Hematopoietic multipotent progenitor cell treated with erythropoietin and hydrocortisone succinate and interleukin-3 and kit ligand, for 17 days (in vitro differentiated cells): ENCODE results near the gene PPP1R1C.
A peak's percentile ranks its signal among the peaks of the same experiment; 100 is the strongest.

Source experiments
- DNase-seq: peaks from one replicate; pipeline ENCODE4 v3.0.0-alpha.2; 2015; ENCODE audit warnings: low spot score

The PPP1R1C gene

GRCh38 chr2:182064019-182064778 lies 78.5 kb downstream of the PPP1R1C start:
- no peak for DNase-seq

GRCh38 chr2:182066400-182067087 lies 80.9 kb downstream of the PPP1R1C start:
- no peak for DNase-seq

DNA sequence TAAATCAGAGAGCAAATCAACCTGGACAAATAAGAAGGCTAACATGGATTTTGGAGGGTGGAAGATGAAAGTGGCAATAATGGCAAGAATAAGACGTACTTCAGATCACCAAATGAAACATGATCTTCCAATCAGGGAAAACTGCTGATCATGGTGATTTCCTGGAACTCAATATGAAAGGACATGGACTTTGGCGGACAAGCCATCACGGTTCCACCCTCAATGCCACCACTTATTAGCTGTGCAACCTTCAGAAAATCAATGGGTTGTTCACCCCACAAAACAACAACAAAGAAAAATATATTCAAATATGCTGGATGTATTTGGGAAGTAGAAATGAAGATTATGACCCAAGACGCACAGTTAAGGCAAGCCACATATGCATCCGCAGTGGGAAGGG lies 81.7 kb downstream of the PPP1R1C start:
- no peak for DNase-seq

- DNase-seq = no peak
Measured at GRCh38 chr2:182068811-182069210, 83.2 kb downstream of the PPP1R1C start.

- DNase-seq = no peak
Measured at GRCh38 chr2:182069416-182069815, 83.8 kb downstream of the PPP1R1C start.

DNA sequence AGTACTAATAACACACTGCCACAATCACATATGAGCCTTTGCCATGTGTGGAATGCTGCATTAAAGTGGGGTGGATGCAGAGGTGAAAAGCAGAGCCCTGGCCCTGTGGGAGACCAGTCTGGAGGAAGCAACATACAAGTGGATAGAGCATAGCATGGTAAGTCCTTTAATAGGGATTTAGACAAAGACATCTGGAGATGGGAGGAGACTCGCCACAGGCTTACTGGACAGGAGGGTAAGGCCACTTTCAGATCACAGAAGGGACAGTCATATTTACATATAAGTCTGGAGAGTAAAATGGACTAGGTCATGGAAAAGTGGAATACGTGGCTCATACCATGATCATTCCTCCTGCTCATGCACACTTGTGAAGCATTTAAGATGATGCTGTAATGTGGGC lies 84.3 kb downstream of the PPP1R1C start:
- no peak for DNase-seq

- no peak for DNase-seq
Measured at GRCh38 chr2:182070736-182071135, 85.1 kb downstream of the PPP1R1C start.

- no peak for DNase-seq
Measured at GRCh38 chr2:182072861-182073260, 87.2 kb downstream of the PPP1R1C start.

DNA sequence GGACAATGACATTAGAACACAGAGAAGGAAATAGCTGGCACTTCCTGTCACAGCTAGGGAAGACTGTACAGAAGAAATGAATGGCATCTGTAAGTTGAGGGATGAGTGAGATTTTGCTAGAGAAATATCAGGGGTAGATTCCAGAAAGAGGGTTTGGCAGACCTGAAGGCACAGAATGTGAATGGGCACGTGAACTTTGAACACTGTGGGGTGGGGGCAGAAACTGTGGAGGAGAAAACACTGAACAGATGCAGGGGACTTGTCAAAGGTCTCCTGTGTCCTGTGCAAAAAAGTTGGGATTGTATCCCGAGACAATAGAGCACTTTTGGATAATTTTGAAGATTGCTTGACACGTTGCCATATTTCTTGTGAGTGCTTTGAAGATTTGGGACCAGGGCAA lies 88.0 kb downstream of the PPP1R1C start:
- no peak for DNase-seq

DNA sequence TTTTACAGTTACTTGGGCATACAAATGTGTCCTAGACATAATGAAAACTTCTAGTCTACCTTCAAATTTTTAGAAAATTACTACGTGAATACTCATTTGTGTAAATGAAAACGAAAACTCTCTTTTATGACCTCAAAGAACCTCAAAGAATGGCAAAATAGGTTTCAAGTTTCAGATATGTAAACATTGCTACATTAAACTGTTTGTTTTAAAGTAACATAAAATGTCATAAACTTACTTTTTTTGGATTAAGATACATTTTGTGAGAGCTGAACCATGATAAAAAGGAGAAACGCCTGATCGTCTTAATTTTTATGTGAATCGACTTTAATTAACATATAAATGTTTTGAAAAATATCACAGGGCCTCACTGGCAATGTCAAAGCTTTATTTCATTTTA lies 91.4 kb downstream of the PPP1R1C start:
- no peak for DNase-seq

- DNase-seq = peak; percentile 10
Measured at GRCh38 chr2:182077448-182078142, 91.9 kb downstream of the PPP1R1C start.

DNA sequence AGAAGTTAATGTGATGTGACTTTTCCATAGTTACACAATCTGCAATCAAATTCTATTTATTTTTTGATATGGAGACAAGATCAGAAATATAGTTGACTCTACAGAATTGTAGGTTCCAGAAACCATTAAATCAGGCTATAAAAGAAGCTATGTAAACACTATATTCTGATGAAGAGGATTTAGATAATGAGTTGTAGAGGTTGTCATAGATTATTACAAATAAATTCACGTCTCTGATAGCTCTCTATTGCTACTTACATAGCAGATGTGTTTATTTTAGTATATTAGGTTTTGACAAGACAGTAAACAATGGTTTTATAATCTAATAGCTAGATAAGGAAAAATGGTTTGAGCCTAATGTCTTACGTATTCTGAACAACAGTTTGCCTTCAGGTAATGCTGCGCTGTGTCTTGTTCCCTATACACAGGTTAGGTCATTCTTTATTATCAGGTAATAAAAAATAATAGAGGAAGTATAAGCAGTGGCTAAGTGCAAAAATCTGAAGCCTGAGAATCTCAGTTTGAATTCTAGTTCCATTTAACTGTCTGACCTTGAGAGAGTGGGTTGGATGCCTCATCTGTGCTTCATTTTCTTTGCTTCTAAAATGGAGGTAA lies 93.4 kb downstream of the PPP1R1C start:
- no peak for DNase-seq

DNA sequence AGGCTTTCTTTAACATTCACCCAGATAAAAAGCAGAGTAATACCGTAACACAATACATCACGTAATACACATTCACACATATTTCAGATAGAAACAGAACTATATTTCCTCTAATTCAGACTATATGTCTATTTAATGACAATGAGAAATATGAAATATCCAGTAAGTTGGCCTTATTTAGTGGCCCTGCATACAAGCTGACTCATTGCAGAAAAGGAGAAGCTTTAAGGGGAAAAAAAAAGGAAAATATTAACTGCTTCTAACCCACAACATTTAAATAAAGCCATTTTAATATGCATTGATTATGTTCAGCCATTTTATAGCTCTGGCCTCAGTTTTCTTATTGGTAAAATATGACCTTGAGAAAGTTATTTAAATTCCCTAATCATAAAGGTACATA lies 94.8 kb downstream of the PPP1R1C start:
- DNase-seq = no peak

GRCh38 chr2:182081602-182082260 lies 96.1 kb downstream of the PPP1R1C start:
- DNase-seq = no peak

GRCh38 chr2:182088681-182089320 lies 103.1 kb downstream of the PPP1R1C start:
- no peak for DNase-seq

DNA sequence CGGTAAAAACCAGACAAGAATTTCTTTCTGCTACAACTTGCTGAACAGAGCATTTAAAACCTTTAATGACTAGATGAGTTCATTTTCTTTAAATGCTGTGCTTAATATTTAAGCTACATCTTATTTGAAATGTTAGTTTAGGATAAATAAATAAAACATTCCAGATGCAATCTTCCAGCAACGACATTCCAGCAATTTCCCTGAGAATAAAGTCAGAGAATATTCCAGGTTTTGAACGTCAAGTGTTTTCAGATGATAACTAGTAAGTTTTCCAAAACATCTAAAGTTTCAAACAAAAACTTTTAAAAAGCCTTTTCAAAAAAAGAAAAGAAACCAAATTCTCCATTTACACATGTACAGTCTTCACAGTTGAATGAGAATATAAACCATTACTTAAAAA lies 104.8 kb downstream of the PPP1R1C start:
- no peak for DNase-seq

DNA sequence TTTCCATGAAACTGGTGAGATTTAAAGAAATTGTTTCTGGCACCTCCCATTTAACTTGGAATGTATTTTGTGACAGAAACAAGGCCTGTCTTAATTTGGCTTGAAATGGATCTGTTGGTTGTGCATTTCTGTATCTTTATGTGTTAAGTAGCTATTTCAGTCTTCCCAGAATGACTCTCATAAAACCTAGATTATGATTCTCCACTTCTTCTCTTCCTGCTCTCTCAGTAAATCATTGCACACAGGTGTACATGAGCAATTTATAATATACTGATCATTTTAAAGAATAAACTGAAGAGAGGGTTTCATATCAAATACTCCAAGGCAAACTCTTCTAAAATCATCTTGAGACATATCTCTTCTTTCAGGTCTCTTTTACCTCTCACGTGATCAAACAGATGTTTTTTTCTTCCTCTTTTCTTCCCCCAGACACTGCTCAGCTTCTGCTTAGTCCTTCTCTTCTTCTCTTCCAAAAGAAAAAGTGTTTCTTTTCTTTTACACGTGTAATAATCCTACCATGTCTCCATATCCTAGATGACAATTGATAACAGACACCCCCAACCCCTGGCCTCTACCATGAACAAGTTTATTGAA lies 112.0 kb downstream of the PPP1R1C start:
- no peak for DNase-seq

GRCh38 chr2:182098648-182099047 lies 113.0 kb downstream of the PPP1R1C start:
- DNase-seq = no peak

- DNase-seq = no peak
Measured at GRCh38 chr2:182101263-182101662, 115.6 kb downstream of the PPP1R1C start.

- no peak for DNase-seq
Measured at GRCh38 chr2:182103526-182103925, 117.9 kb downstream of the PPP1R1C start.

- no peak for DNase-seq
Measured at GRCh38 chr2:182110347-182110746, 124.7 kb downstream of the PPP1R1C start.
